EL (cell line): Measurements from ENCODE around the gene ST6GALNAC3.
A peak's percentile ranks its signal among the peaks of the same experiment; 100 is the strongest.
"Not testable (repeated sequence)": the region's sequence is repeated elsewhere in the genome, so short reads cannot be mapped to it uniquely, and the experiment has no call there.

Experiments used
- DNase-seq: peaks from one replicate; pipeline ENCODE4 v3.0.0-alpha.2; 2016

The ST6GALNAC3 gene

GRCh38 chr1:76292418-76293184, 218.1 kb downstream of the ST6GALNAC3 start:
- no peak for DNase-seq

- DNase-seq = no peak
These were observed 219.3 kb downstream of the ST6GALNAC3 start for GRCh38 chr1:76293831-76294230.

- DNase-seq = no peak
These were observed 220.1 kb downstream of the ST6GALNAC3 start for GRCh38 chr1:76294482-76295194.

- no peak for DNase-seq
These were observed 223.9 kb downstream of the ST6GALNAC3 start for GRCh38 chr1:76298399-76298798.

- DNase-seq = no peak
These were observed 224.5 kb downstream of the ST6GALNAC3 start for GRCh38 chr1:76299036-76299435.

GRCh38 chr1:76300556-76300955, 226.0 kb downstream of the ST6GALNAC3 start:
- no peak for DNase-seq

- peak; percentile 10 for DNase-seq
These were observed 228.3 kb downstream of the ST6GALNAC3 start for GRCh38 chr1:76302711-76303339.

GRCh38 chr1:76303340-76303717, 228.8 kb downstream of the ST6GALNAC3 start:
- no peak for DNase-seq

GRCh38 chr1:76313304-76313703, 238.8 kb downstream of the ST6GALNAC3 start:
- no peak for DNase-seq

GRCh38 chr1:76314730-76315129, 240.2 kb downstream of the ST6GALNAC3 start:
- no peak for DNase-seq

GRCh38 chr1:76317299-76317900, 242.9 kb downstream of the ST6GALNAC3 start:
- DNase-seq = no peak

- DNase-seq = peak; percentile 60
These were observed 256.6 kb downstream of the ST6GALNAC3 start for GRCh38 chr1:76330991-76331603.

GRCh38 chr1:76335882-76336281, 261.3 kb downstream of the ST6GALNAC3 start:
- no peak for DNase-seq

GRCh38 chr1:76336931-76337371, 262.4 kb downstream of the ST6GALNAC3 start:
- peak; percentile 84 for DNase-seq

GRCh38 chr1:76337542-76338219, 263.1 kb downstream of the ST6GALNAC3 start:
- DNase-seq = no peak

GRCh38 chr1:76340056-76340455, 265.5 kb downstream of the ST6GALNAC3 start:
- no peak for DNase-seq

GRCh38 chr1:76341816-76342215, 267.3 kb downstream of the ST6GALNAC3 start:
- DNase-seq = not testable (repeated sequence)

- DNase-seq = no peak
These were observed 268.8 kb downstream of the ST6GALNAC3 start for GRCh38 chr1:76343356-76343755.

GRCh38 chr1:76351655-76352054, 277.1 kb downstream of the ST6GALNAC3 start:
- DNase-seq = no peak

- no peak for DNase-seq
These were observed 278.3 kb downstream of the ST6GALNAC3 start for GRCh38 chr1:76352741-76353435.

- DNase-seq = no peak
These were observed 279.7 kb downstream of the ST6GALNAC3 start for GRCh38 chr1:76354236-76354635.

- DNase-seq = no peak
These were observed 292.2 kb downstream of the ST6GALNAC3 start for GRCh38 chr1:76366726-76367125.
